Activated CD4-positive, CD25-positive, alpha-beta regulatory T cell treated with anti-CD3 and anti-CD28 coated beads, Interleukin-2, amount 50 U/mL, for 72 hours (primary cell): ENCODE measurements around the gene APOL1.
"Not testable (repeated sequence)": the region's sequence is repeated elsewhere in the genome, so short reads cannot be mapped to it uniquely, and the experiment has no call there.

ENCODE experiments used
- DNase-seq: peaks from one replicate; pipeline ENCODE4 v3.0.0; 2021

APOL1 gene

GRCh38 chr22:36246718-36247117 lies 6.2 kb upstream of the APOL1 start:
- DNase-seq, result no peak

- DNase-seq, result no peak
These were observed 5.0 kb upstream of the APOL1 start for GRCh38 chr22:36247955-36248354.

DNA sequence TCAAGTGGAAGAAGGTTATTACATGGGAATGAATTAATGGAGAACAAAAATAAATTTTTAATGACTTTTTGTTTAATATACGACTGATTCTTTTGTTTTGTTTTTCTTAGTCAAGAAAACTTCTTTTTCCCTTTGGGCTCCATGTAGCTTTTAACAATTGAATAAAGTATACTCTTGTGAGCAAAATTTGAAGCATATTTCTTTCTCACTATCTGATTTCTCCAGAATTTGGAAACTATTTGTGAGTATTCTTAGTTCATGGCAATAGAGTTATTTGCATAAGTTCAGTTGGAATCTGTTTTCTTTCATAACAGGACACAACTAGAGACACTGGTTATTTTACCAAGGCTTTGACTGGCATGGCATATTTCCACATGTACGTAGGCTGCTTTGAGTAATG lies 3.8 kb upstream of the APOL1 start:
- DNase-seq, result no peak

DNA sequence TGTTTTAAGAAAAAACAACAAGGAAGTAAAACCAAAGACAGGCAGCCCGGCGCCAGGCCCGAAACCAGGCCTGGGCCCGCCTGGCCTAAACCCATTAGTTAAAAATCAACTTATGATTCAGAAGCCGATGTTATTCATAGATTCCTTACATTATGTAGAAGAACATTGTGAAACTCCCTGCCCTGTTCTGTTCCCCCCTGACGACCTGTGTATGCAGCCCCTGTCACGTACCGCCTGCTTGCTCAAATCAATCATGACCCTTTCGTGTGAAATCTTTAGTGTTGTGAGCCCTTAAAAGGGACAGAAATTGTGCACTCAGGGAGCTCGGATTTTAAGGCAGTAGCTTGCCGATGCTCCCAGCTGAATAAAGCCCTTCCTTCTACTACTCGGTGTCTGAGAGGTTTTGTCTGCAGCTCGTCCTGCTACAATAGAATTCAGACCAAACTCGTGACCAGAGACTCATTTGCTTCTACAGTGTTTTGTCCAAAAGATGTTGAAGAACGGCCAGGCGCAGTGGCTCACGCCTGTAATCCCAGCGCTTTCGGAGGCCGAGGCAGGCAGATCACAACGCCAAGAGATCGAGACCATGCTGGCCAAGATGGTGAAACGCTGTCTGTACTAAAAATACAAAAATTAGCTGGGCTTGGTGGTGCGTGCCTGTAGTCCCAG lies 2.5 kb upstream of the APOL1 start:
- DNase-seq, result not testable (repeated sequence)

DNA sequence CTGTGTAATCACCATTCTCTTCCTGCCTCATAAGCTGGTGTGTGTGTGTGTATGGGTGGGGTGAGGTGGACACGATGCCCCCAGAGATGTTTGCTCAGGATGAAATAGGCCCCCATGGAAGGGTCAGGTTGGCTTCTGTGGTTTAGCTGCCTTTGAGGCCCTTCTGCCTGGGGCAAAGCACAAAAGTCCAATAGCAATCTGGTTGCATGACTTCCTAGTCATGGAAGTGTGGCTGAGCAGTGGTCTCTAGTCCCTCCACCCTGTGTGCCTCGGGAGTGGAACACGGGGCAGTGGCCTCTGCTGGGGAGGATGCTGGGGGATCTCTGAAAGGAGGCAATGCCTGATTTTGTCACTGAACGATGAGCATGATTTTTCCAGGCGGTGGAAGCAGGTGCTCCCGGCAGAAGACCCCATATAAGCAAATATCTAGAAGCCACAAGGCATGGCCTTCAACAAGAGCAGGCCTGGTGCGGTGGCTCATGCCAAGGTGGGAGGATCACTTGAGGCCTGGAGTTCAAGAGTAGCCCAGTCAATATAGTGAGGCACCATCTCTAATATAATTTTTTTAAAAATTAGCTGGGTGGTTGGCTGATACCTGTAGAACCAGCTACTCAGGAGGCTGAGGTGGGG lies 839 bp upstream of the APOL1 start:
- DNase-seq, result not testable (repeated sequence)

- no peak for DNase-seq
These were observed 874 bp downstream of the APOL1 start for GRCh38 chr22:36253523-36254490.

- not testable (repeated sequence) for DNase-seq
These were observed 2.6 kb downstream of the APOL1 start for GRCh38 chr22:36255572-36255971.

GRCh38 chr22:36256478-36256877 lies 3.5 kb downstream of the APOL1 start:
- DNase-seq, result no peak

- no peak for DNase-seq
These were observed 4.4 kb downstream of the APOL1 start for GRCh38 chr22:36257308-36257707.

DNA sequence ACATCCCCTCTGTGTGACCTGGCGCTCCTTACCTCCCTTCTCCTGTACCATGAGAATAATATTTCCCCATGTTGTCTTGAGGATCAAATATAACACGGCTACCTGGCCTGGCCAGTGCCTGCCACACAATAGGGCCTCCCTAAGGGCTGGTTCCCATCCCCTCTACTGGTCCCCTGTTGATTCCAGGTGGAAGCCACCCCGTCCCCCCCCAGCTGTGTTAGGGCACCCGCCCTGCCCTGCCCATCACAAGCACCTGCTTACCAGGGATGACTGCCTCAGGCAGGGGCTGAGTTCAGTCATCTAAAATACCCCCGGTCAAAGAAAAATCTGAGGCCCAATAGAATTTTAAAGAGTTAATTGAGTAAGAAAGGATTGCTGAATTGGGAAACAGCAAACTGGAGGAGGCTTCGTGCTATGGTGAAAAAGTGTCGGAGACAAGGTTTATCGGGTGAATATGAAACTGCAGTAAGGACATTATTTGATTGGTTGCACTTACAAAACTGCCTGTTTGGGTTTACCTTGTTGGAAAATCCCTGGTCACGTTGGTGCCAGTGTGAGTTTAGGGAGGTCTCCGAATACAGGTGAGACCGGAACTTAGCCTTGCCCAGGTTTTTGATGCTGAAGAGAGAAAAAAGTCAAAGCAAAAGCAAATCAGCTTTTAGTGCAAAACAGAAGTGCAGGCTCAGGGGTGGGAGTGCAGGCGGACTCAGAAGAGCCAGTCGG lies 5.2 kb downstream of the APOL1 start:
- DNase-seq, result no peak

GRCh38 chr22:36258701-36259614 lies 6.0 kb downstream of the APOL1 start:
- DNase-seq, result no peak

DNA sequence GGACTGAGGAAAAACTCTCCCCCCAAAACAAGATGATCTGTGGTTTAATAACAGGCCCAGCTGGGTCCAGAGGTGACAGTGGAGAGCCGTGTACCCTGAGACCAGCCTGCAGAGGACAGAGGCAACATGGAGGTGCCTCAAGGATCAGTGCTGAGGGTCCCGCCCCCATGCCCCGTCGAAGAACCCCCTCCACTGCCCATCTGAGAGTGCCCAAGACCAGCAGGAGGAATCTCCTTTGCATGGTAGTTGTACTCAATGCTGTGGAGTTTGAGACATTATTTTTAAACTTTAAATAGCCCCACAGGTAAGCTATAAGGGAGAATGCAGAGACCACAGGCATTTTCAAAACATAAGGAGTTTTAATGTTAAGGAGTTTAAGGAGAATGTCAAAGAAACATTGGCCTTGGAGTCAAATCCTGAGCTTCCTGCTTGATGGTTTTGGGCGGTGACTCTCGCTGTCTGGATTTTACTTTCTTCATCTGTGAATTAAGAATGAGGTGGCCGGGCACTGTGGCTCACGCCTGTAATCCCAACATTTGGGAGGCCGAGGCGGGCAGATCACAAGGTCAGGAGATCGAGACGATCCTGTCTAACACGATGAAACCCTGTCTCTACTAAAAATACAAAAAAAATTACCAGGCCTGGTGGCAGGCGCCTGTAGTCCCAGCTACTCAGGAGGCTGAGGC lies 6.8 kb downstream of the APOL1 start:
- no peak for DNase-seq

DNA sequence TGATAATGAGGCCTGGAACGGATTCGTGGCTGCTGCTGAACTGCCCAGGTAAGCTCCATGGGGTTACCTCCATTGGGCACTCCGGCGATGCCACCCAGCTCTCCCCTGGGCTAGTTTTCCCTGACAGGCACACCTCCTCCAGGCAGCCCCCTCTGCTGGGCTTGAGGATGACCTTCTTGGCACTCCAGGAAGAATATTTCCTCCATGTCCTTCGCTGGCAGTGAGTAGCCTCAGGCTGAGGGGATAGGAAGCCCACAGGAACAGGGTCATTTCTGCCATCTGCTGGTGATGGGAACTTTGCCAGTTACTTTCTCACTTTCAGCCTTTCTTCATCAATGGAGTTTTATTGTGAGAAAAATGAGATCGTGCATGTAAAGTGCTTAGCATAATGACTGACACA lies 8.7 kb downstream of the APOL1 start:
- DNase-seq, result not testable (repeated sequence)

DNA sequence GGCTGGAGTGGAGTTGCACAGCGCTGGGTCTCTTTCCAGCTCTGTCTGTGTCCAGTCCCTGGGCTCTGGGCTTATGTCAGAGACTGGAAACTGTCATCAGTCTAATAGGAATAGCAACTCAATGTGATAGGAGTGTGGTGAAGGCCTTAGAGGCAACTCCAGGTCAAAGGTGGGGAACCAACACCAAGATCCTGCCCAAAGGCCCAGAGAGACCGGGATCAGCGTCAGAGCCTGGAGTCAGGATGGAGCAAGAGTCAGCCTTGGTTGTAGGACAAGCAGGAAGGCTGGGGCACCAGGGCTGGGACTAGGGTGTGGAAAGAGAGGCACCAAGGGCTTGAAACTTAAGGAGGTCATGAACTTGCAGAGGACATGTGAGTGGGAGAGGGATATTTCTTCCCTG lies 9.4 kb downstream of the APOL1 start:
- DNase-seq, result not testable (repeated sequence)

DNA sequence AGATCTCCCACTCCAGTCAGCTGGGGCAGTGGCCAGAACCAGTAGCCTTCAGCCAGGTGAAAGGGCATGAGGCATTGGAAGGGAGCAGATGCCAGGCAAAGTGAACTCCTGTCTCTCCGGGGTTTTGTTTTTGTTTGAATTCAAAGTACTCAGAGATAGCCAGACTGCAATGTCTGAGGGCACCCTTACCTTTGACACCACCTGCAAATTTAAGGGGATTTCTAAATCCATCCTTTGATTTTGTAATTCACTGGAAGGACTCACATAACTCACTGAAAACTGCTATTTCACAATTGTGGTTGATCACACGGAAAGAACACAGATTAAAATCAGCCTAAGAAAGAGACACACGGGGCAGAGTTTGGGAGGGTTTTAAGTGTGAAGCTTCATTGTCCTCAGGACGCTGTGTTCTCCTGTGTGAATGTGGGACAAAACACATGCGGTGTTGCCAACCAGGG lies 10.3 kb downstream of the APOL1 start:
- not testable (repeated sequence) for DNase-seq

DNA sequence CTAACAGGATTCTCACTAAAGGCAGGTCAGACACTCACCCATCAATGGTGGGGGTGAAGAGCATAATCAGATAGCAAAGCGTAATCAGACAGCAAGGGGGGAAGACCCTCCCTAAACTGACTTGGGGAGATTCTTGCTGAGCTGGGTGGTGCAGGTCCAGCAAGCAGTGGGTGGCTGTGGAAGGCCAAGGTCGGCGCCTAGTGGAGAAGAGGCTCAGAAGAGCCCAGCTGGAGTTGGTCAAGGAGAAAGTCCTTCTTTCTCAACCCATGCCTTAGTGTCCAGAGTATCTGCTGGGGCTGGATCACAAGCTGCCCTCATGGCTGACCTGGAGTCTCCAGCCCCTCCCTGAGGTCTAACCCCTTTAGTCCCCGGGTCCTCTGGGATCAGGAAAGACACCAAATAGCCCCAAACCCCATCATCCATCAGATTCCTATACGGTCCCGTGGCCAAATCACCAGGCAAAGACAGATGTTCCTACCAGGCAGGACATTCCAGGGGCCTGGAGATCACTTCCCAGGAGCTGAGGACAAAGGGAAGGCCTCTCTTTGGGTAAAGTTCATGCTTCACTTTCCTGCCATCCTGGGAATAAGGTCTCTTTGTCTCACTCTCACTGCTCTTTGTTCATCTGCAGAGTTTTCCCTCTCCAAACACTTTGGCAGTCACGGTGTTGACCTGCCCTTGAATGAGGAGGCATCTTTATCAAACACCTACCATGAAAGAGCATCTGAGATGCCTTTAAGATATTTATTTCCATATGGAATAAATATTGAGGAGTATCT lies 11.1 kb downstream of the APOL1 start:
- not testable (repeated sequence) for DNase-seq

DNA sequence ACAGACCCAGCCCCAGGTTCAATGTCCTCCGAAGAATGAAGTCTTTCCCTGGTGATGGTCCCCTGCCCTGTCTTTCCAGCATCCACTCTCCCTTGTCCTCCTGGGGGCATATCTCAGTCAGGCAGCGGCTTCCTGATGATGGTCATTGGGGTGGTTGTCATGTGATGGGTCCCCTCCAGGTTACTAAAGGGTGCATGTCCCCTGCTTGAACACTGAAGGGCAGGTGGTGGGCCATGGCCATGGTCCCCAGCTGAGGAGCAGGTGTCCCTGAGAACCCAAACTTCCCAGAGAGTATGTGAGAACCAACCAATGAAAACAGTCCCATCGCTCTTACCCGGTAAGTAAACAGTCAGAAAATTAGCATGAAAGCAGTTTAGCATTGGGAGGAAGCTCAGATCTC lies 14.1 kb downstream of the APOL1 start:
- no peak for DNase-seq

- DNase-seq, result no peak
These were observed 15.1 kb downstream of the APOL1 start for GRCh38 chr22:36267896-36268485.

DNA sequence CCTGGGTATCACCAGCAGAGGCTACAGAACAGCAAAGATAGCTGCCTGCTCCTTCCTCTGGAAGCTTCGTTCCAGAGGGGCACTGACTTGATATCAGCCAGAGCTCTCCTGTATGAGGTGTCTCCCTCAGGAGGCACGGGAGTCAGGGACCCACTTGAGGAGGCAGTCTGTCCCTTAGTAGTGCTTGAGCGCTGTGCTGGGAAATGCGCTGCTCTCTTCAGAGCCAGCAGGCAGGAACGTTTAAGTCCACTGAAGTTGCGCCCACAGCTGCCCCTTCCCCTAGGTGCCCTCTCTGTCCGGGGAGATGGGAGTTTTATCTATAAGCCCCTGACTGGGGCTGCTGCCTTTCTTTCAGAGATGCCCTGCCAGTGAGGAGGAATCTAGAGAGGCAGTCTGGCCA lies 18.3 kb downstream of the APOL1 start:
- DNase-seq, result not testable (repeated sequence)

- not testable (repeated sequence) for DNase-seq
These were observed 19.0 kb downstream of the APOL1 start for GRCh38 chr22:36271951-36272350.
